GM12892 (cell line): ENCODE data around the gene ADGRG6.

Experiments
- POLR2A ChIP-seq: IDR thresholded peaks from 2 replicates; pipeline ENCODE4 v1.6.1; 2011; ENCODE audit warnings: low read depth, low read length, control low read depth
- POLR2AphosphoS5 ChIP-seq: IDR thresholded peaks from 2 replicates; pipeline ENCODE4 v1.6.1; 2011; ENCODE audit warnings: low read depth, low read length, control low read depth
- TAF1 ChIP-seq: IDR thresholded peaks from 2 replicates; pipeline ENCODE4 v1.6.1; 2011; ENCODE audit warnings: low read depth, mild to moderate bottlenecking, control low read depth, low read length, borderline replicate concordance

DNA sequence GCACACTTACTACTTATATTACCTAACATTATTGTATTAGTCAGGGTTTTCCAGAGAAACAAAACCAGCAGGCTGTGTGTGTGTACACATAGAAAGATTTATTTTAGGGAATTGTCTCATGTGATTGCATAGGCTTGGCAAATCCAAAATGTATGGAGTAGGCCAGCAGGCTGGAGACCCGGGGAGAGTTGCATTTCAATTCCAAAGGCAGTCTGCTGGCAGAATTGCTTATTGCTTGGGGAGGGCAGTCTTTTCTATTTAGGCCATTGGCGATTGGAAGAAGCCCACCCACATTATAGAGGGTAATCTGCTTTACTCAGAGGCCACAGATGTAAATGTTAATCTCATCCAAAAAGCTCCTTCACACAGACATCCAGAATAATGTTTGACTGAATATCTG lies 157.0 kb downstream of the ADGRG6 start:
- TF ChIP-seq POLR2A (no peak), POLR2AphosphoS5 (no peak), TAF1 (no peak)
